Stimulated activated CD4-positive, alpha-beta T cell treated with anti-CD3 and anti-CD28 coated beads, Interleukin-12 subunit alpha, Interleukin-12 subunit beta, amount 100 ng/mL, for 4 hours (primary cell): ENCODE measurements around the gene TM9SF1.

Experiments
- DNase-seq: peaks from one replicate; pipeline ENCODE4 v3.0.0-alpha.2; 2020

Gene TM9SF1

GRCh38 chr14:24150567-24150966 lies 44.7 kb downstream of the TM9SF1 start:
- DNase-seq = no peak

- DNase-seq = no peak
Measured at GRCh38 chr14:24150061-24150460, 45.2 kb downstream of the TM9SF1 start.

- no peak for DNase-seq
Measured at GRCh38 chr14:24149302-24149969, 45.8 kb downstream of the TM9SF1 start.

- DNase-seq = no peak
Measured at GRCh38 chr14:24147761-24148428, 47.3 kb downstream of the TM9SF1 start.

- peak; percentile 97 for DNase-seq
Measured at GRCh38 chr14:24146978-24147760, 48.1 kb downstream of the TM9SF1 start, which contains the start of gene RNF31. Gene RNF31 (plus strand): TSS chr14:24147498. CDS start chr14:24147699, 201 bp downstream.

GRCh38 chr14:24146453-24146977 lies 48.7 kb downstream of the TM9SF1 start, which contains the start of gene PSME2:
Gene PSME2 (minus strand): TSS chr14:24146610. CDS start chr14:24146581, 29 bp downstream.
- DNase-seq = peak; percentile 77

GRCh38 chr14:24145690-24146452 lies 49.4 kb downstream of the TM9SF1 start:
- DNase-seq = no peak

GRCh38 chr14:24145219-24145618 lies 50.0 kb downstream of the TM9SF1 start:
- DNase-seq = no peak

GRCh38 chr14:24144451-24144850 lies 50.8 kb downstream of the TM9SF1 start:
- no peak for DNase-seq

GRCh38 chr14:24143511-24143910 lies 51.7 kb downstream of the TM9SF1 start:
- DNase-seq = no peak

- peak; percentile 99 for DNase-seq
Measured at GRCh38 chr14:24141097-24141880, 54.0 kb downstream of the TM9SF1 start, which contains the start of gene EMC9. Gene EMC9 (minus strand): TSS chr14:24141591. CDS start chr14:24141304, 287 bp downstream.

GRCh38 chr14:24139272-24139934 lies 55.8 kb downstream of the TM9SF1 start:
- DNase-seq = no peak
